Caki2 (cell line): ENCODE data around the gene AGBL2. TPM values are rescaled to one million over a fixed set of nuclear protein-coding genes. Genes with fewer than 3 reads are reported as not detected.
"Not testable (repeated sequence)": the region's sequence is repeated elsewhere in the genome, so short reads cannot be mapped to it uniquely, and the experiment has no call there.

Experiments used
- DNase-seq: peaks from one replicate; pipeline ENCODE4 v3.0.0-alpha.2; 2015; ENCODE audit warnings: low read depth
- in situ Hi-C: cut with HindIII; loops from 2 replicates; pipeline ENCODE4 v1.10.0; 2016; ENCODE audit warnings: low sequenced_read_pairs, low pct_unique_long_range_greater_than_20kb, mixed read lengths
- total RNA-seq: library from RNA; depleted of rRNA; stranded (reverse); fragments of >200 nt; shearing (Covaris generic); gene quantifications from 2 replicates; pipeline ENCODE4 v1.2.3, GENCODE V29; 2014; ENCODE audit warnings: low replicate concordance; rRNA removed

Gene AGBL2
- total RNA-seq, 1 experiment from 2014 or later, result 0.37 TPM

DNA sequence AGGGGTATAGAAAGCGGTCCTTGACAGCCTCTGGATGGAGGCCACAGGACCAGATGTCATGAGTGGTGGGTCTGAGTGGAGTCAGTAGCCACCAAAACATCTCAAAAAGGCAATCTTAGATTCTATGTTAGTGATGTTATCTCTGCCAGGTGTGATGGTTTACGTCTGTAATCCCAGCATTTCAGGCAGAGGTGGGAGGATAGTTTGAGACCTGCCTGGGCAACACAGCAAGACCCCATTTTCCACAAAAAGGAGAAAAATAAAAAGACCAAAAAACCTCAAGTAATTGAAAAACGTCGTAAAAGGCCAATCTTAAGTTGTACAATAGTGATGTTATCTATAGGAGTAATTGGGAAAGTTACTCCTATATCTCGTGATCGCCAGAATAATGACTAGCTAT, 69.2 kb downstream of the AGBL2 start:
- no peak for DNase-seq
- in situ Hi-C loops, result no loop called here

DNA sequence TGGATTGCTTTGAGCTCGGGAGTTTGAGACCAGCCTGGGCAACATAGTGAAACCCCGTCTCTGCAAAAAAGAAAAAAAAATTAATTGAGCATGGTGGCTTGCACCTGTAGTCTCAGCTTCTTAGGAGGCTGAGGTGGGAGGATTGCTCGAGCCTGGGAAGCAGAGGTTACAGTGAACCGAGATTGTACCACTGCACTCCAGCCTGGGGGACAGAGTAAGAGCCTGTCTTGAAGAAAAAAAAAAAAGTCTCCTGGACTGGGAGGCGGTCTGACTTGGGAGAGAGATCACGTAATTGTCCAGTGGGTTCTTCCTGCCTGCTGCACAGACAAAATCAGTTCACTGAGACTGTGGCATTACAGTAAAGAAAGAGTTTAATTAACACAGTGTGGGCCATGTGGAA, 69.7 kb downstream of the AGBL2 start:
- in situ Hi-C loops, result no loop called here
- no peak for DNase-seq

DNA sequence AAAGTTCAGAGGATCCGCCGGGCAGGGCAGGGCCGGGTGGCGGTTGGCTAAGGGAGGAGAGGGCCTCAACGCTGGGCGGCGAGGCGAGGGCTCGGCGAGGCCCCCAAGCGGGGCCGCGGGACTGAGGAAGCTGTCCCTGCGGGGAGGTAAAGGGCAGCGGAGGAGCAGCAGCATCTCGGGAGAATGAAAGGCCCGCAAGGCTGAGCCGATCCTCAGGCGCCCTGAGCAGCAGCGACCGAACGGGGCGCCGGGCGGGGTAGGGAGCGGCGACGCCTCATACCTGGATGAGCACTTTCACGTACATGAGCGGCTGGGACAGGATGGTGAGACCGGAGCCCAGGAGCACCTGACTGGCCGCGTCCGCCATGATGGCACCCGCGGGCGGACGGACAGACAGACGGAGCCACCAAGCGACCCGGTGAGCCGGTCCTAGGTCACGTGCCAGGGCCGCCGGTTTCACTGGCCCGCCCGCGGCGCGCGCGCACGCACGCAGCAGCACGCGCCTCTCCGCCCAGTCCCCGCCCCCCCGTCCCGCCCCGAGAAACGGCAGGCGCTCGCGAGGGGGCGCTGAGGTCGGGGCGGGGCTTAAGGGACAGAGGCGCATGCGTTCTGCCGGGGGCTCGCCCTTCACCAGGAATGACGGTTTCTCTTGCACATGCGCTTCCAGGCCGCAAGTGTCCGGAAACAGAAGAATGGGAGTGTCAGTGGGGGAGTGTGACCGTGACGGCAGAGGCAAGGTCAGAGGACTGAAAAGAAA, 72.9 kb downstream of the AGBL2 start, which contains the start of gene MTCH2:
Gene MTCH2 (minus strand): TSS at position 461 of the 757 bp plus-strand sequence. CDS start 94 bp downstream, at position 367.
- peak; percentile 94 for DNase-seq
- in situ Hi-C loops, result no loop called here

DNA sequence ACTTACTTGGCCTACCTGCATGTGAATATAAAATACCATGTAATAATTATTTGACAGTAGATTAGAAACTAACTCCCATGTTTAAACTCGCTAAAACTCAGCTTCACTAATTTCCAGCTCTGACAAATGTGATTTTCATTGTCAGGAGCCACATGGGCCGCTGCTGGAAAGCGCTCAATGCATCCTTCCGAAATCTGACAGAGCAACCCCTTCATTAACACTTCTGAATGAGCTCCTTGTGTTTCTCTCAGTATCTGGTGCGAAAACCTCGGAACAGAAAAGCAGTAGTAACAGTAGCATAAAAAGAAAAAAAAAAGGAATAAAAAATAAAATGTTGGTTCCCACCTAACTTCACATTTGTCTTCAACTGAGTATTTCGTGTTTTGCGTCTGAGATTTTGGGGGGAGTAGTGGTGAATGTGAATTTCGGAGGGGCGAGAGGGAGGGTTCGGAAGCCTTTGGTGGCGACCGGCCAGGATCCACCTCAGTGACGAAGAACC, 73.5 kb downstream of the AGBL2 start:
- DNase-seq, result no peak
- in situ Hi-C loops, result no loop called here

DNA sequence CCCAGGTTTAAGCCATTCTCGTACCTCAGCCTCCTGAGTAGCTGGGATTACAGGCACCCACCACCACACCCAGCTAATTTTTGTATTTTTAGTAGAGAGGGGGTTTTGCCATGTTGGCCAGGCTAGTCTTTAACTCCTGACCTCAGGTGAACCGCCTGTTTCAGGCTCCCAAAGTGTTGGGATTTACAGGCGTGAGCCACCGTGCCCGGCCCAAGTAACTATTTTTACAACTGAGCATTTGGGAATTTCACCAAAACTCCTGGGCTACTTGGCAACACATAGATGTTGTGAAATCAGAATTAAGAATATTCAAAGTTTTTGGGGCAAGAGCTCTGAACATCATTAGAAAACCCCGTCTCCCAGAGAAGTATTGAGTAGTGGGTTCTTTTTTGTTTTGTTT, 74.7 kb downstream of the AGBL2 start:
- DNase-seq, in situ Hi-C loops: not testable (repeated sequence)

DNA sequence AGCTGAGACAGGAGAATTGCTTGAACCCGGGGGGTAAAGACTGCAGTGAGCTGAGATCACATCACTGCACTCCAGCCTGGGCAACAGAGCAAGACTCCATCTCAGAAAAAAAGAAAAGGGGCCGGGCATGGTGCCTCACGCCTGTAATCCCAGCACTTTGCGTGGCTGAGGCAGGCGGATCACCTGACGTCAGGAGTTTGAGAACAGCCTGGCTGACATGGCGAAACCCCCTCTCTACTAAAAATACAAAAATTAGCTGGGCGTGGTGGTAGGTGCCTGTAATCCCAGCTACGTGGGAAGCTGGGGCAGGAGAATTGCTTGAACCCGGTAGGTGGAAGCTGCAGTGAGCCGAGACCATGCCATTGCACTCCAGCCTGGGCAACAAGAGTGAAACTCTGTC, 78.8 kb downstream of the AGBL2 start:
- DNase-seq, in situ Hi-C loops: not testable (repeated sequence)

DNA sequence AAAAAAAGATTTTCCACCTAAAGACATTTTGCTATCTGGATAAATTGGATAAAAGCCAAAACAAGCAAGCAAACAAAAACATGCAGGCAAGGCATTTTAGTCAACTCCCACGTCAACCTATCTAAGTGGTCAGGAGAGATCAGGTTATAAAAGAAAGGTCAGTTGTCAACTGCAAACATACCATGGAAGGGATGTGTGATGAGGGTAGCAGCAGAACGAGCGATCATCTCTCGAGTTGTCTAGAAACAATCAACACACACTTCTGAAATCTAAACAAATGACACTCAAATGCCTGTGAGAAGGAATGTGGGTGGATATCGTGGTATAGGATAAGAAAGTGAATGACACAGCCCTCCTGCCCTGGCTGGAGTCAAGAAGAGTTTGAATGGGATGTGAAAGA, 83.7 kb downstream of the AGBL2 start:
- peak; percentile 43 for DNase-seq
- in situ Hi-C loops, result no loop called here

DNA sequence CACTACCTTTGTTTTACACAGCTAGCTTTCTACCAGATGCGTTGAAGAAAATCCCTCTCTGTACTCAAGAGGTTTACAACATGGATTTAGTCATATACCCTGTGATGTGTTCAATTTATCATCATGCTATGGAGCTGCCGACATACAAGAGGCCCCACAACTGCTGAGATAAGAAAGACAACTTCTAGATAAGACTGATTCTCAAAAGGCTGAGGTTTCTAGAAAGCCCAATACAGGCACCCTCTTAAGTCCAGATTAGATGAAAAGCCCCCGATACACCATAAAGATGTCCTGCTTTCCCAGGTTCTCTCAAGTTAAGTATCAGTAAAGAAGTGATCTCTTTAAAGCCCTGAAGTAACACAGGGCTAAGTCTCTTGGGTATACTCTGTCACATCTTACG, 87.1 kb downstream of the AGBL2 start:
- in situ Hi-C loops, result no loop called here
- no peak for DNase-seq

DNA sequence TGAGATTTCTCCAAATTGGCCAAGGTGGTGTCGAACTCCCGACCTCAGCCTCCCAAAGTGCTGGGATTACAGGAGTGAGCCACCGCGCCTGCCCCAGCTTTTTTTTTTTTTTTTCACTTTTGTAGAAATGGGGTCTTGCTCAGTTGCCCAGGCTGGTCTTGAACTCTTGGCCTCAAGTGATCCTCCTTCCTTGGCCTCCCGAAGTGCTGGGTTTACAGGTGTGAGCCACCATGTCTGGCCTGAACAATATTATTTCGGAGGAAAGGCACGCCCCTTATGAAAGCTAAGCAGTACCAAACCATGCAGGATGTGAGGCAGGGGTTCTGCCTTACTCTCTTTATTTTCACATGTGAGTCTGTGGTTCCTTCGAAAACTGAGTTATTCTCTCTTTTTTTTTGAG, 88.9 kb downstream of the AGBL2 start:
- DNase-seq, result no peak
- in situ Hi-C loops, result no loop called here

DNA sequence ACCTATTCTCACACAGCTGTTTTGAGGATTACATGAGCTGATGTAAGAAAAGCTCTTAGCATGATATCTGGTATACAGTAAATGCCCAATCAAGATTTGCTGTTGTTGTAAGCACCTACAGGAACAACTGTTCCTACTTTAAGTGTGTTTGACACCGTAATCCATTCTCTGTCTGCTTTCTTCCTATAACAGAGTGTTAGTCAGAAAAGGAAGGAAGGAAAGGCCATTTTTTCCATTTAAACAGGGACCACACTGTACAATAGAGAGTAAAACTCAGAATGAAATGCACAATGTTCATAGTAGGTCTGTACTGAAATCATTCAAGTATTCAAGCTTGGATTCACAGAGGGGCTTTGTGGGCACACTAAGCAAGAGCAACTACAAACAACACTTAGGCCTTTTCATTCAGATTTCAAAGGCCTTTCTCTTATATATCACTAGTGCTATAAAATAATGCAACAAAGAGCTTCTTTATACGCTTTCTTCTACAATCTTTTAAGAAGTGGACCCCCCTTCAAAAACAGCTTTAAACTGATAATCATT, 94.3 kb downstream of the AGBL2 start:
- in situ Hi-C loops, result no loop called here
- DNase-seq, result no peak

DNA sequence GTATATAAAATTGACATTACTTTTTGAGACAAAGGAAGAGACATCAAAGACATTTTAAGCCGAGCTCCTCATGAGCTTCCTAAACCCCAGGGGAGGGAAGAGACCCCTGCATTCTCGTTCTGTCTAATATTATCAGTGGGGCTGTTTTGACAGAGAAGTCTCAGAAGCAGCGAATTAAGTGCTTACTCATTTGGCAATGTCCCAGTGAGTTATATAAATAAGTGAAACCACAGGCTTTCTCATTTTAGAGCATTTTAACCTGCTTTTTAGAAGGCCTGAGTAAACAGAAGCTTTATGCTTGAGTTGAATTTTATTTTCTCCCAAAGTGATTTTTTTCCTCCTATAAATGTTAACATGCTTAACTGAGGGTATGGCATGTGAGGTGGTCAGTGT, 97.8 kb downstream of the AGBL2 start:
- peak; percentile 5 for DNase-seq
- in situ Hi-C loops, result no loop called here

DNA sequence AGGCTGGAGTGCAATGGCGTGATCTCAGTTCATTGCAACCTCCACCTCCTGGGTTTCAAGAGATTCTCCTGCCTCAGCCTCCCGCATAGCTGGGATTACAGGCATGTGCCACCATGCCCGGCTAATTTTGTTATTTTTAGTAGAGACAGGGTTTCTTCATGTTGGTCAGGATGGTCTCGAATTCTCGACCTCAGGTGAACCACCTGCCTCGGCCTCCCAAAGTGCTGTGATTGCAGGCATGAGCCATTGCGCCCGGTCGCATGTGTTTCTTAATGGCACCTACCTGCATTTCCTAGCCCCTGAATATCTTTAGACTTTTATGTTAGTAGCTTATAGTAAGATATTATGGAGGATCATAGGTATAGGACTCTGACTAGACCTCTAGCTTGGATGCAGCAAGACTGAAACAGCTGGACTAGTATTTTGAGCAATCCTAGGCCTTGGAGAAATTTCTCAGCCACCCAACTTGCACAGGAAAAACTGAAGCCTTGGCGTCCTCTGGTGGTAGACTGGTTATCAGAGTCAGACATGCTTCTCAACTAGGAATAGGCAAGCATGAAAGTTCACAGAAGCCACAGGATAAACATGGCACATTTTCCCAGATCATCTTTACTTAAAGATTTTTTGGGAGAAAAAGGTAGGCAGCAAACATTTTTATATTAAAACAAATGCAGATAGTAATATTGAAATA, 98.3 kb downstream of the AGBL2 start:
- DNase-seq, result peak; percentile 22
- in situ Hi-C loops, result no loop called here

DNA sequence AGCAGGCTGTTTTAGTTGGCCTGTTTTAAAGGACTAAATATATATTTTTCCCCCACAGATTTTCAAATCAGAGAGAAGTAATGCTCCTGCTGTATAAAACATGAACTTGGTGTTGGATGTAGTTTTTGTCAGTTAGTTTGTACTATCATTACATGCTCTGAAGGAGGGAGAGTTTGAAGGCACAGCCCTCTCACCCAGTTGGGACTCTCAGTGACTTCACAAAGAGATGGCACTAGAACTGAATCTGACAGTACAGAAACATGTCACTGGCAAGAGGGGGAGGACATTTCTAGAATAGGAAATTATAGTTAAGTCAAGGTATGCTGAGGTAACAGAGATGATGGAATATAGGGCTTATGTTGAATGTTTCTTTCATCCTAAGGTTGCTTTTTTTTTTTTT, 99.9 kb downstream of the AGBL2 start:
- in situ Hi-C loops, result no loop called here

DNA sequence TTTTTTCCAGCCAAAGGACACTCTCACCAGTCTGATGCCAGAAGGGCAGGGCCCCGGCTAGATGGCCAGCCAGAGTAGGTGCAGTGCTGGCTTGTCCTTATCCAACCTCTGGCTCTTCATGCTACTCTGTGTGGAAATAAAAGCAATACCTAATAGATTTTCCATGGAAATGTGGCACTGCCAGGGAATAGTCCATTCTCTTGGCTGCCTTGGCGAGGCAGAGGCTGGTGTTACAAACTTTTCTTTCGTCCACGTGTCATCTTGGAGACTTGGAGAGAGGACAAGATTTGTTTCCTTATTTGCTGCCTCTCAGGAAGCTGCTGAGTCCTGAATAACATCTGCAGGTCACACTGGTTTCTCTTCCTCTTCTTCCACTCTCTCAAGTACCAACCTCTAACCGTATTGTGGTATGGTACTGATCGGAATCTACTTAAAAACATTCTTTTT, 103.8 kb downstream of the AGBL2 start:
- in situ Hi-C loops, result no loop called here
- no peak for DNase-seq

More for the DNA sequence above, 99.9 kb downstream of the AGBL2 start:
- no peak for DNase-seq

DNA sequence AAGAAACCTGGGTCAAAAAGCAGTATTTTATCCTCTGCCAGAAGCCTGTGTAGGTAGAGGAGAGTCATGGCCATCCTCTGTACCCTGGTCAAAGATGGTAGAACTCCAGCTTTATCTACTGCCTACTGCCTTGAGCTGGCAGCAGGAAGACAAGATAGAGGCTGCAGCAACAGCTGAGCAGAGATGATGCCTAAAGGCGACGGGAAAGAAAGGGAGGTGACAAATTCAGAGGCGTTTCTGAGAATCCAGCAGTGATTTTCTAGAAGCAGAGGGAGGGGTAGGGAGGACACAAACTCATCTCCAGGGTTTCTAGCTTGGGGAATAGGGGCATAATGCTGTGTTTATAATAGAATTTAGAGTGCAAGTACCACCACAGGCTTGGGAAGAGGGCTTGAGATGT, 105.5 kb downstream of the AGBL2 start:
- in situ Hi-C loops, result no loop called here
- DNase-seq, result no peak

Other genes starting within 250 kb of the AGBL2 start
- gene CELF1, start 162.2 kb downstream of the AGBL2 start, total RNA-seq, result 39.8 and 99.7 TPM in 2 replicates
- 100 and 109 TPM in 2 replicates for gene PTPMT1, start 149.8 kb downstream of the AGBL2 start, total RNA-seq
- gene KBTBD4, start 136.4 kb downstream of the AGBL2 start, total RNA-seq, result 22.6 and 33.6 TPM in 2 replicates
- 96.4 and 117 TPM in 2 replicates for gene NDUFS3, start 136.3 kb downstream of the AGBL2 start, total RNA-seq
- not detected in 2 replicates for gene FAM180B, start 128.7 kb downstream of the AGBL2 start, total RNA-seq
- not detected in 2 replicates for gene C1QTNF4, start 121.0 kb downstream of the AGBL2 start, total RNA-seq
- gene MTCH2, start 72.8 kb downstream of the AGBL2 start, total RNA-seq, result 17.6 and 23.8 TPM in 2 replicates
- 16.6 and 26.3 TPM in 2 replicates for gene FNBP4, start 52.0 kb upstream of the AGBL2 start, total RNA-seq
- 15.8 and 23.2 TPM in 2 replicates for gene NUP160, start 133.0 kb upstream of the AGBL2 start, total RNA-seq